ENCODE results near the gene SSBP2.

- no peak for TF ChIP-seq POLR2A (IDR thresholded peaks at IDR 0.05)
- TF ChIP-seq, protein P1, sequence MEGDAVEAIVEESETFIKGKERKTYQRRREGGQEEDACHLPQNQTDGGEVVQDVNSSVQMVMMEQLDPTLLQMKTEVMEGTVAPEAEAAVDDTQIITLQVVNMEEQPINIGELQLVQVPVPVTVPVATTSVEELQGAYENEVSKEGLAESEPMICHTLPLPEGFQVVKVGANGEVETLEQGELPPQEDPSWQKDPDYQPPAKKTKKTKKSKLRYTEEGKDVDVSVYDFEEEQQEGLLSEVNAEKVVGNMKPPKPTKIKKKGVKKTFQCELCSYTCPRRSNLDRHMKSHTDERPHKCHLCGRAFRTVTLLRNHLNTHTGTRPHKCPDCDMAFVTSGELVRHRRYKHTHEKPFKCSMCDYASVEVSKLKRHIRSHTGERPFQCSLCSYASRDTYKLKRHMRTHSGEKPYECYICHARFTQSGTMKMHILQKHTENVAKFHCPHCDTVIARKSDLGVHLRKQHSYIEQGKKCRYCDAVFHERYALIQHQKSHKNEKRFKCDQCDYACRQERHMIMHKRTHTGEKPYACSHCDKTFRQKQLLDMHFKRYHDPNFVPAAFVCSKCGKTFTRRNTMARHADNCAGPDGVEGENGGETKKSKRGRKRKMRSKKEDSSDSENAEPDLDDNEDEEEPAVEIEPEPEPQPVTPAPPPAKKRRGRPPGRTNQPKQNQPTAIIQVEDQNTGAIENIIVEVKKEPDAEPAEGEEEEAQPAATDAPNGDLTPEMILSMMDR (IDR thresholded peaks at IDR 0.05), result no peak
These were observed 268.3 kb downstream of the SSBP2 start for GRCh38 chr5:81482595-81482994.
